ENCODE measurements around the gene PMM2. TPM values are rescaled to one million over a fixed set of nuclear protein-coding genes. Genes with fewer than 3 reads are reported as not detected.
A peak's percentile ranks its signal among the peaks of the same experiment; 100 is the strongest.
"Not testable (repeated sequence)": the region's sequence is repeated elsewhere in the genome, so short reads cannot be mapped to it uniquely, and the experiment has no call there.

The PMM2 gene
- polyA plus RNA-seq, 3 donors, result 19.8 to 24.5 (median 24.3) TPM

- DNase-seq (ENCODE audit: extremely low read depth in 1 of 11, low read depth in 9 of 11, low spot score in 4 of 11), result no peak
Observed at GRCh38 chr16:8773537-8773936, 24.1 kb upstream of the PMM2 start.

- no peak for DNase-seq (ENCODE audit: extremely low read depth in 1 of 11, low read depth in 9 of 11, low spot score in 4 of 11)
Observed at GRCh38 chr16:8774208-8774607, 23.4 kb upstream of the PMM2 start.

- no peak for DNase-seq (ENCODE audit: extremely low read depth in 1 of 11, low read depth in 9 of 11, low spot score in 4 of 11)
Observed at GRCh38 chr16:8775359-8775758, 22.3 kb upstream of the PMM2 start.

GRCh38 chr16:8776129-8776584 is 21.5 kb upstream of the PMM2 start:
- DNase-seq (ENCODE audit: extremely low read depth in 1 of 11, low read depth in 9 of 11, low spot score in 4 of 11), result no peak

- no peak for DNase-seq (ENCODE audit: extremely low read depth in 1 of 11, low read depth in 9 of 11, low spot score in 4 of 11)
Observed at GRCh38 chr16:8777217-8777616, 20.4 kb upstream of the PMM2 start.

GRCh38 chr16:8781797-8782196 is 15.8 kb upstream of the PMM2 start:
- DNase-seq (ENCODE audit: extremely low read depth in 1 of 11, low read depth in 9 of 11, low spot score in 4 of 11), result no peak

GRCh38 chr16:8782673-8783072 is 15.0 kb upstream of the PMM2 start:
- no peak for DNase-seq (ENCODE audit: extremely low read depth in 1 of 11, low read depth in 9 of 11, low spot score in 4 of 11)

- DNase-seq (ENCODE audit: extremely low read depth in 1 of 11, low read depth in 9 of 11, low spot score in 4 of 11), result no peak
Observed at GRCh38 chr16:8785408-8785807, 12.2 kb upstream of the PMM2 start.

- DNase-seq (ENCODE audit: extremely low read depth in 1 of 11, low read depth in 9 of 11, low spot score in 4 of 11), result not testable (repeated sequence)
Observed at GRCh38 chr16:8786316-8786715, 11.3 kb upstream of the PMM2 start.

- DNase-seq (ENCODE audit: extremely low read depth in 1 of 11, low read depth in 9 of 11, low spot score in 4 of 11), result peak in 2 of 11 donors; percentile 35 to 62
Observed at GRCh38 chr16:8788578-8789172, 9.0 kb upstream of the PMM2 start.

GRCh38 chr16:8795091-8795490 is 2.5 kb upstream of the PMM2 start:
- DNase-seq (ENCODE audit: extremely low read depth in 1 of 11, low read depth in 9 of 11, low spot score in 4 of 11), result no peak

GRCh38 chr16:8795818-8796217 is 1.8 kb upstream of the PMM2 start:
- no peak for DNase-seq (ENCODE audit: extremely low read depth in 1 of 11, low read depth in 9 of 11, low spot score in 4 of 11)

GRCh38 chr16:8796469-8797363 is 923 bp upstream of the PMM2 start:
- DNase-seq (ENCODE audit: extremely low read depth in 1 of 11, low read depth in 9 of 11, low spot score in 4 of 11), result no peak

- no peak for DNase-seq (ENCODE audit: extremely low read depth in 1 of 11, low read depth in 9 of 11, low spot score in 4 of 11)
Observed at GRCh38 chr16:8798174-8798527, 512 bp downstream of the PMM2 start.

- DNase-seq (ENCODE audit: extremely low read depth in 1 of 11, low read depth in 9 of 11, low spot score in 4 of 11), result no peak
Observed at GRCh38 chr16:8798535-8799157, 1.0 kb downstream of the PMM2 start.

- no peak for DNase-seq (ENCODE audit: extremely low read depth in 1 of 11, low read depth in 9 of 11, low spot score in 4 of 11)
Observed at GRCh38 chr16:8801701-8802100, 4.1 kb downstream of the PMM2 start.

GRCh38 chr16:8803733-8804132 is 6.1 kb downstream of the PMM2 start:
- DNase-seq (ENCODE audit: extremely low read depth in 1 of 11, low read depth in 9 of 11, low spot score in 4 of 11), result not testable (repeated sequence)

- no peak for DNase-seq (ENCODE audit: extremely low read depth in 1 of 11, low read depth in 9 of 11, low spot score in 4 of 11)
Observed at GRCh38 chr16:8804313-8804712, 6.7 kb downstream of the PMM2 start.

GRCh38 chr16:8806272-8806983 is 8.8 kb downstream of the PMM2 start:
- DNase-seq (ENCODE audit: extremely low read depth in 1 of 11, low read depth in 9 of 11, low spot score in 4 of 11), result no peak

GRCh38 chr16:8807189-8807588 is 9.6 kb downstream of the PMM2 start:
- no peak for DNase-seq (ENCODE audit: extremely low read depth in 1 of 11, low read depth in 9 of 11, low spot score in 4 of 11)

All from renal cortex interstitium (tissue), 11 donors.